Hepatocyte (in vitro differentiated cells): ENCODE measurements around the gene RASGRP3. TPM values are rescaled to one million over a fixed set of nuclear protein-coding genes. Genes with fewer than 3 reads are reported as not detected.

Experiments used
- DNase-seq: peaks from one replicate; pipeline ENCODE4 v3.0.0-alpha.2; 2016; ENCODE audit warnings: low spot score
- H2AFZ ChIP-seq: fragments of 200-600 bp; sonication (generic); 2 replicates; pipeline ENCODE4 v1.6.0; 2016; ENCODE audit warnings: antibody characterized with exemption, mild to moderate bottlenecking
- H3K27ac ChIP-seq: fragments of 200-600 bp; sonication (generic); 2 replicates; pipeline ENCODE4 v1.5.1; 2016; ENCODE audit warnings: mild to moderate bottlenecking
- H3K27me3 ChIP-seq: fragments of 200-600 bp; sonication (generic); 2 replicates; pipeline ENCODE4 v1.6.1; 2016
- H3K36me3 ChIP-seq: fragments of 200-600 bp; sonication (generic); replicated peaks from 2 replicates; pipeline ENCODE4 v1.5.1; 2016; ENCODE audit warnings: low read depth; ENCODE audit not compliant: insufficient read depth
- H3K4me1 ChIP-seq: fragments of 200-600 bp; sonication (generic); 2 replicates; pipeline ENCODE4 v1.5.1; 2016; ENCODE audit warnings: mild to moderate bottlenecking, moderate library complexity; ENCODE audit not compliant: insufficient read depth
- H3K4me2 ChIP-seq: fragments of 200-600 bp; sonication (generic); 2 replicates; pipeline ENCODE4 v1.6.0; 2016
- H3K4me3 ChIP-seq: fragments of 200-600 bp; sonication (generic); 2 replicates; pipeline ENCODE4 v1.5.1; 2016; ENCODE audit warnings: mild to moderate bottlenecking
- H3K79me2 ChIP-seq: fragments of 200-600 bp; sonication (generic); 2 replicates; pipeline ENCODE4 v1.6.0; 2017; ENCODE audit warnings: mild to moderate bottlenecking
- H3K9me2 ChIP-seq: fragments of 200-600 bp; sonication (generic); replicated peaks from 2 replicates; pipeline ENCODE4 v1.6.0; 2017; ENCODE audit warnings: mild to moderate bottlenecking; ENCODE audit not compliant: insufficient read depth
- H3K9me3 ChIP-seq: fragments of 200-600 bp; sonication (generic); 2 replicates; pipeline ENCODE4 v1.5.1; 2016; ENCODE audit warnings: low read depth, mild to moderate bottlenecking
- H4K20me1 ChIP-seq: fragments of 200-600 bp; sonication (generic); 2 replicates; pipeline ENCODE4 v1.6.0; 2016; ENCODE audit warnings: mild to moderate bottlenecking; ENCODE audit not compliant: insufficient read depth, poor library complexity, severe bottlenecking
- CTCF ChIP-seq: fragments of 200-600 bp; sonication (generic); IDR thresholded peaks from 2 replicates; pipeline ENCODE4 v1.5.1; 2016; ENCODE audit warnings: antibody characterized with exemption, mild to moderate bottlenecking; ENCODE audit not compliant: poor library complexity
- EZH2 ChIP-seq: fragments of 200-600 bp; sonication (generic); IDR thresholded peaks from 2 replicates; pipeline ENCODE4 v1.6.1; 2016; ENCODE audit warnings: antibody characterized with exemption, mild to moderate bottlenecking, borderline replicate concordance
- EZH2phosphoT487 ChIP-seq: fragments of 200-600 bp; sonication (generic); IDR thresholded peaks from one replicate; pipeline ENCODE4 v1.6.1; 2018; ENCODE audit warnings: antibody characterized with exemption, mild to moderate bottlenecking, low read depth, moderate library complexity; ENCODE audit not compliant: unreplicated experiment, severe bottlenecking
- WGBS: methylation state at CpG from one replicate; pipeline ENCODE4 v1.1.6; 2016; ENCODE audit warnings: low lambda C conversion rate; ENCODE audit errors: missing lambda C conversion rate; 5-methylcytosine and 5-hydroxymethylcytosine counted together
- polyA plus RNA-seq: library from polyadenylated mRNA; unstranded; fragments of >200 nt; fragmentation: Nextera tagmentation; extraction: Ambion mirVana; gene quantifications from 2 replicates; pipeline ENCODE4 v1.2.1, GENCODE V29; 2016
- total RNA-seq: library from RNA; depleted of rRNA; stranded (reverse); fragments of >200 nt; gene quantifications from 2 replicates; pipeline ENCODE4 v1.2.3, GENCODE V29; 2014

RASGRP3 gene
- total and polyA plus RNA-seq, 2 experiments from 2014 or later, result 1.7 to 8.6 TPM

DNA sequence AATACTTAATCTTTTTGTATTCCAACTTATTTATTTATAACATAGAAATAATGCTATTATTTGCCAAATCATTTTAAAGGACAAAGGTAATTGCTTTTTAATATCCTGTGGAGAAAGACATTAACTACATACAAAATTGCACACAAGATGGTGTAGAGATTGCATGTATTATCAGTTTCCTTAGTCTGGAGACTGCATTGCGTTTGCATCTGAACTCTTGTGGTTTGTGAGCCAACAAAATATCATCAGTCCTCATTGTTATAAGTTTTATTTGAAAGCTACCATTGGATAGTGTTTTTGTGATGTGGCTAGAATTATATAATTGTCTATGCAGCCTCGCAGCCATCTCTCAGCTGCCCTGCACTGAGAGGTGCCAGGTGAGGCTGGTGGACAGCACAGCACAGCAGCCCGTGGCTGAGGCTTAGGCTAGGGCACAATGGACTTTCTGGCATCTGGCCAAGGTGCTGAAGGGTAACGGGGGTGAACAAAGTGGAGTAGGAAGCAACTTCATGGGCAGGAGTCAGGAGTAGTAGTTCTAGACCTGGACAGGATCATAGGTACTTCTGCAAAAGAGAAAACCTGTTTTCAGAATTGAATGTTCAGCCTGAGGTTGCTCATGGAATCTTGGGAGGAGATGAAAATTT lies 15.1 kb downstream of the RASGRP3 start:
- Histone ChIP-seq H2AFZ (no peak overlapping the region), H3K27me3 (no peaks in the 10 kb centered on the region), H3K36me3 (no peaks in the 10 kb centered on the region), H3K79me2 (no peaks in the 10 kb centered on the region), H3K9me3 (no peaks in the 10 kb centered on the region), H4K20me1 (no peaks in the 10 kb centered on the region), H3K4me2 (no peak overlapping the region), H3K9me2 (no peaks in the 10 kb centered on the region), H3K4me3 (no peak overlapping the region), H3K27ac (no peak overlapping the region), H3K4me1 (no peaks in the 10 kb centered on the region)
- WGBS, result 48% methylated on average over 4 of the region's 4 CpGs
- peak; percentile 46 for DNase-seq
- no peak for TF ChIP-seq EZH2
- TF ChIP-seq EZH2phosphoT487, result no peak

DNA sequence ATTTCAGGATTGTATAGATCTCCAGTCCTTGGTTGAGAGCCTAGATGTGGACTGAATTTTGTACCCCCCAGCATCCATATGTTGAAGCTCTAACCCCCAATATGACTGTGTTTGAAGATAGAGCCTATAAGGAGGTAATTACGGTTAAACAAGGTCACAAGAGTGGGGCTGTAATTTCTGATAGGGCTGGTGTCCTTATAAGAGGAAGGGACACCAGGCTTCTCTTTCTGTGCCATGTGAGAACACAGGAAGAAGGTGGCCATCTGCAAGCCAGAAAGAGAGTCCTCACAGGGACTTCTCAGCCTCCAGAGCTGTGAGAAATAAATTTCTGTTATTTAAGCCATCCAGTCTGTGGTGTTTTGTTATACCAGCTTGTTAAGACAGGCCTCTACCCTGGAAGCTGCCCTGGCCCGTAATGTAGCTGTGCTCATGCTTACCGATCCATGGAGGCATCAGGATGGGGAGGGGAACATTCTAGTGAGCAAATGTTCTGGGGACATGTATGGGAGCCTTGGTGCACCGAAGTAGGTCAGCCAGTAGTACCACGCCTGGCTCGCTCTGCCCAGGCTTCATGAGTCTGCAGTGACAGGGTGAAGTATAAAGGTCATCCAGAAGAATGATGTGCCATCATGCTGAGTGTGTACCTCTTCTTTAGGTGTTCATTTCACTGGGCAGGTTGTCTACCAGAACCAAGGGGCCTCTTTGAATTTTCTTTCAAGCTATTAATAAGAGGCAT lies 16.1 kb downstream of the RASGRP3 start:
- no peak overlapping the region for H3K4me2 ChIP-seq
- no peaks in the 10 kb centered on the region for H3K9me2 ChIP-seq
- H3K27me3 ChIP-seq, result no peaks in the 10 kb centered on the region
- no peaks in the 10 kb centered on the region for H3K79me2 ChIP-seq
- no peak overlapping the region for H2AFZ ChIP-seq
- 96% methylated on average over 6 of the region's 6 CpGs for WGBS
- no peaks in the 10 kb centered on the region for H4K20me1 ChIP-seq
- DNase-seq, result no peak
- no peak overlapping the region for H3K27ac ChIP-seq
- TF ChIP-seq EZH2 (no peak), EZH2phosphoT487 (no peak), CTCF (no peak)
- H3K9me3 ChIP-seq, result no peaks in the 10 kb centered on the region
- H3K4me3 ChIP-seq, result no peak overlapping the region
- H3K4me1 ChIP-seq, result no peaks in the 10 kb centered on the region
- H3K36me3 ChIP-seq, result no peaks in the 10 kb centered on the region

- no peak for TF ChIP-seq EZH2
- no peak for TF ChIP-seq CTCF
- no peak for TF ChIP-seq EZH2phosphoT487
- WGBS, result 81% methylated on average over 10 of the region's 10 CpGs
- no peak overlapping the region for H2AFZ ChIP-seq
- no peak overlapping the region for H3K27ac ChIP-seq
- H3K9me2 ChIP-seq, result no peaks in the 10 kb centered on the region
- H3K27me3 ChIP-seq, result no peaks in the 10 kb centered on the region
- H4K20me1 ChIP-seq, result no peaks in the 10 kb centered on the region
- no peak overlapping the region for H3K4me3 ChIP-seq
- H3K9me3 ChIP-seq, result no peaks in the 10 kb centered on the region
- no peaks in the 10 kb centered on the region for H3K36me3 ChIP-seq
- H3K79me2 ChIP-seq, result no peaks in the 10 kb centered on the region
- H3K4me1 ChIP-seq, result no peaks in the 10 kb centered on the region
- DNase-seq, result no peak
- H3K4me2 ChIP-seq, result no peak overlapping the region
These were observed 17.8 kb downstream of the RASGRP3 start for GRCh38 chr2:33494155-33494779.

- Histone ChIP-seq H3K79me2 (no peaks in the 10 kb centered on the region), H3K4me3 (no peak overlapping the region), H3K9me2 (no peaks in the 10 kb centered on the region), H2AFZ (no peak overlapping the region), H3K27ac (no peak overlapping the region), H3K4me1 (no peaks in the 10 kb centered on the region), H3K9me3 (no peaks in the 10 kb centered on the region), H4K20me1 (no peaks in the 10 kb centered on the region), H3K4me2 (no peak overlapping the region), H3K36me3 (no peaks in the 10 kb centered on the region), H3K27me3 (no peaks in the 10 kb centered on the region)
- WGBS, result 84% methylated on average over 8 of the region's 8 CpGs
- DNase-seq, result no peak
- TF ChIP-seq EZH2 (no peak), CTCF (no peak), EZH2phosphoT487 (no peak)
These were observed 18.6 kb downstream of the RASGRP3 start for GRCh38 chr2:33494877-33495641.
